GM10266 (cell line): Measurements from ENCODE around the gene SPDEF.

Experiments used
- DNase-seq: peaks from one replicate; pipeline ENCODE4 v3.0.0; 2012; ENCODE audit errors: extremely low spot score
- CTCF ChIP-seq: IDR thresholded peaks from 2 replicates; pipeline ENCODE4 v1.5.1; 2012; ENCODE audit warnings: mild to moderate bottlenecking, low read depth; ENCODE audit not compliant: control insufficient read depth, insufficient read depth; ENCODE audit errors: missing control alignments

SPDEF gene

GRCh38 chr6:34557228-34557627 is 1.1 kb upstream of the SPDEF start:
- DNase-seq, result no peak
- TF ChIP-seq CTCF, result no peak

GRCh38 chr6:34556493-34556892 is 364 bp upstream of the SPDEF start:
- no peak for DNase-seq
- TF ChIP-seq CTCF, result no peak

DNA sequence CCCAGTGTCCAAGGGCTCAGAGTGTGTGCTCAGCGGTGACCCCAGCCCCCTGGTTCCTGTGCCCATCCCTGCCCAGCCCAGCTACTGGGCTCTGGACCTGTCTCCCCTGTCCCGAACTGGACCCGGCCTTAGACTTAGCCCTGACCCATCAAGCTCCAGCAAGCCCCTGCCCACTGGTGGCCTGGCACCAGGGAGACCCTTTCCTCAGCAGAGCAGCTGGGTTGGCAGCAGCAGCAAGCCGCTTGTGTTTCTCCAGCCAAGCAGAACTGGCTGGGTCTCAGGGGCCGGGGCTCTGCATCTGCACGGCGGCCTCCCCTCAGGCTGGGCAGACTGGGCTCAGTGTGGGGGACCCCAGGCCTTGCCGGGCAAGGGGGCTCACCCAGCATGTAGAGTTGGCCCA is 801 bp downstream of the SPDEF start:
- no peak for DNase-seq
- TF ChIP-seq CTCF, result no peak

DNA sequence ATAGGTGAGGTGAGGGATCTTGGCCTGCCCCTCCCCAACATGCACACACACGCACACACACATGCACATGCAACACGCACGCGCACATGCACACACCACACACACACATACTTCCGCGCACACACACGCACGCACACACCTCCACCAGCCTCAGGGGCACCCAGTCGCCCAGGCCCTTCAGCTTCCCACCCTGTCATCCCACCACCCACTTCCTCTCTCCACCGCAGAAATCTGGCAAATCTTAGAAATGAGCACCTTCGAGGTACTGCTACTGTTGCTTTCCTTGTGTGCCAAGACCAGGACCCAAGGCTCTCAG is 1.2 kb downstream of the SPDEF start:
- no peak for TF ChIP-seq CTCF
- DNase-seq, result no peak

DNA sequence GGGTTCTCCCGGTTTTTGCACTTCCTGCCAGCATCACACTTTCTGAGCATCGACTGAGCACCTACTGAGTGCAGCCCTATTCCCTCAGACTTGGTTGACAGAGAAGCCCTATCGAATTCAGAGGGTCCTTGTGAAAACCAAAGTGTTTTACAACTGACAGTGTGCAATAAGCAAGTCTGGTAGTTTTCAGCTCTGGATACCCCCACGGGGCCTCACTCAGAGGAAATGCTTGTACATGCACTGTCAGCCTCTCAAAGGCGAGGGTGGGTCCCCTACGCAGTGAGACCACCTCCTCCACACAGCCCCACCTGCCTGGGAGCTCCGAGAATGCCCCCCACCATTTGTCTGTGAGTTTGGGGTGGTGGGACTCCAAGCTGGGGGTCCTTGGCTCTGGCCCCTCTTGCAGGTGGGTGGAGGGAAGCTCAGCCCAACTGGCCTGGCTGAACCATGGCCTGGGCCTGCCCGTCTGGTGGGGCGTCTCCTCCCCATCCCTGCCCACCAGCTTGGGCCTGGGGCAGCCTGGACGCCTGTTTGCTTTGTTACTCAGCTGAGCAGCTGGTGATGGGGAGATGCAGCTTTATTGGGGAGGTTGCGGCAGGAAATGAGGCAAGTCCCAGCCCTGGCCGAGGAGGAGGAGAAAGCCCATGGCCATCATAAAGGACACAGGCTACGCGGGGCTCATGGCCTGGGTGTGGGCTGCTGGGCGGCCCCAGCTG is 1.7 kb downstream of the SPDEF start:
- no peak for TF ChIP-seq CTCF
- DNase-seq, result no peak

DNA sequence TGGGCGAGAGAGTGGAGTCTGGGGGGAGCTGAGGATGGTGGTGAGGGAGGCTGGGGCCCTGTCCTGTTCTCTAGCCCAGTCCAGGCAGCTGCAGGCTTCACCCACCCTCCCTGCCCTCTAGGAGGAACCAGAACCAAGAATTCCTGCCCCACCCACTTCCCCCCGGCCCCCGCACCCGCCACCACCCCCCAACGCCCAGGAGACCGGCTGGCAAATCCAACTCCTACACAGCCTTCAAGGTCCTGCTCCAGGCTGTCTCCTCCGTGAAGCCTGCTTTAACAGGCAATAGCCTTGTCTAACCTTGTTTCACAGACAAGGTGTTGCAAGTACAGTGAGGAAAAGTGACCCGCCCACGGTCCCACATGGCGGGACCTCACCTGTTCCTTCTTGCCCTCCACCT is 2.4 kb downstream of the SPDEF start:
- no peak for TF ChIP-seq CTCF
- no peak for DNase-seq

DNA sequence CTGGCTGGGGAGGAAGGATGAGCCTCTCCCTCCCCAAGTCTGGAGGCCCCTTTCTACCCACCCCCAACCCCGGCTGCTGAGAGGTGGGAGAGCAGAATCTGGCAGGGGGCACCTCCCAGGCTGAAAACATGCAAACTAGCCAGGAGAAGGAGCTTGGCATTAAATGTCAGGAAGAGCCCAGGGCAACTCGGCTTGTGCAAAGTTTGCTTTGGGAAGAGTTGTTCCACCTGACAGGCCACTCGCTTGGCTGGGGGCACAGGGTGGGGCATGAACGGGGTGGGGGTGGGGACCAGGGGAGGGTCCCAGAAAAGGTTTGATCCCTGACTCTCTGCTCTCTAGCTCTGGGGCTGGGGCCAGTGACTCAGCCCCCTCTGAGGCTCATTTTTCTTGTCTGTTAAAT is 3.0 kb downstream of the SPDEF start:
- no peak for TF ChIP-seq CTCF

More for the DNA sequence above, 3.0 kb downstream of the SPDEF start:
- no peak for DNase-seq
